ENCODE measurements around the gene CTDP1. TPM values are rescaled to one million over a fixed set of nuclear protein-coding genes. Genes with fewer than 3 reads are reported as not detected.

Gene CTDP1
- total RNA-seq, 3 donors from 2014 or later: 15.0 to 21.0 (median 19.9) TPM

DNA sequence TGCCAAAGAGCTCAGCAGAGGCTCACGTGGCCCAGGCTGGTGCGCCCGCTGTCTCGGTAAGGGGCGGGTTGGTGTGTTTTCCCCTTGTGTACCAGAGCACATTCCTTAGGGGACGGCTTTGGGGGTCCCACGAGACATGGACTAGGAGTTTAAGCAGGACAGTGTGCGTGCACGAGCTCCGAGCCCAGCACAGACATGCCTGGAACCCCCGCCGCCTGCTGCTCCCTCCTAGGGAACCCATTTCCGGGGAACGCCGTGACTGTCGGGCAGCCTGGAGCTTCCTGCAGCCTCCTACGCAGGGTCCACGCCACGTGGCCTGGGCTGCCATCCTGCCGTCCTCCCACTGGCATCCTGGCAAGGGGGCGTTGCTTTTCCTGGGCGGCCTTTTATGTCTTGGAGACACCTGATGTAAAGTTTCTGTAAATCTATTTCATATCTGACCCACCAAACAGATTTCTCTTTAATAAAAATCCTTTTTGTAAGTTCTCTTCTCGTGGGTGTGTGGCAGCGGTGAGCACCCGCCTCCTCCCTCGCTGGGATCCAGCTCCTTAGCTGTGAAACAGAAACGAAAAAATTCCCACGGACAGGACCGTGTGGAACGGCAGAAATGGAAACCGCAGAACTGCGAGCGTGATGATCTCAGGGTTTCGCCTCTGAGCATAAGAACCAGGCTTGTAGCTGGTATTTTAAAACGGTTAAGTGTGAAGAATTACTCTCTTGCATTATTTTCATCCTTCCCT, 74.6 kb downstream of the CTDP1 start:
- Histone ChIP-seq H3K36me3 (no peaks in the 10 kb centered on the region), H3K4me3 (no peak overlapping the region), H3K27me3 (no peaks in the 10 kb centered on the region), H3K27ac (no peak overlapping the region), H3K4me1 (no peaks in the 10 kb centered on the region), H3K9me3 (no peaks in the 10 kb centered on the region)
- TF ChIP-seq, protein P1, sequence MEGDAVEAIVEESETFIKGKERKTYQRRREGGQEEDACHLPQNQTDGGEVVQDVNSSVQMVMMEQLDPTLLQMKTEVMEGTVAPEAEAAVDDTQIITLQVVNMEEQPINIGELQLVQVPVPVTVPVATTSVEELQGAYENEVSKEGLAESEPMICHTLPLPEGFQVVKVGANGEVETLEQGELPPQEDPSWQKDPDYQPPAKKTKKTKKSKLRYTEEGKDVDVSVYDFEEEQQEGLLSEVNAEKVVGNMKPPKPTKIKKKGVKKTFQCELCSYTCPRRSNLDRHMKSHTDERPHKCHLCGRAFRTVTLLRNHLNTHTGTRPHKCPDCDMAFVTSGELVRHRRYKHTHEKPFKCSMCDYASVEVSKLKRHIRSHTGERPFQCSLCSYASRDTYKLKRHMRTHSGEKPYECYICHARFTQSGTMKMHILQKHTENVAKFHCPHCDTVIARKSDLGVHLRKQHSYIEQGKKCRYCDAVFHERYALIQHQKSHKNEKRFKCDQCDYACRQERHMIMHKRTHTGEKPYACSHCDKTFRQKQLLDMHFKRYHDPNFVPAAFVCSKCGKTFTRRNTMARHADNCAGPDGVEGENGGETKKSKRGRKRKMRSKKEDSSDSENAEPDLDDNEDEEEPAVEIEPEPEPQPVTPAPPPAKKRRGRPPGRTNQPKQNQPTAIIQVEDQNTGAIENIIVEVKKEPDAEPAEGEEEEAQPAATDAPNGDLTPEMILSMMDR (IDR thresholded peaks at IDR 0.05): no peak
- TF ChIP-seq POLR2AphosphoS5 (IDR thresholded peaks at IDR 0.05) (no peak), POLR2A (IDR thresholded peaks at IDR 0.05) (no peak)
- intact Hi-C loops (cut with DNase I; ENCODE audit: low total_unique reads): no loop called here
- no peak for DNase-seq (ENCODE audit: low spot score in 2 of 2)

DNA sequence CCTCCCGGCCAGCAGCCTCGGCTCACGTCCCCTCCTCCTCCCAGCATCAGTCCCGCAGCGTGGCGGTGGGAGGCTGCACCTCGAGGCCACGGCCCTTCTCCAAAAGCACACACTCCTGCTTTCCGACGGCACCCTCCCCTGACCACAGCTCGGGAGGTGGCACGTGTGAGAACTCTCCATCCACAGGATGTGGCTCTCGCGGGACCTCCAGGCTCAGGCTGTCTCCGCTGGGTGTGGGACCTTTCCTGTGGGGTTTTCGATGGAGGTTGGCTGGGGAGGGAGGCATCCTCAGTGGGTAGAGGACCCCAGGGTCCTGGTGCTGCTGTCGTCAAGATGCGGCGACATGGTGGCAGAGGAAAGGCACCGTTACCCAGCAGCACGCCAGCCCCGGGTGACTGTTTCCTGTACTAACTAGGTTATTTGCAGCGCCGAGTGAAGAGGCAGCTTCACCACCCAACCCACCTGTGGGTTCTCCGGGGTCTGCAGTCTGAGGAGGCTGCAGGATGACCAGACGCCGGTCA, 75.3 kb downstream of the CTDP1 start:
- Histone ChIP-seq H3K4me3 (no peak overlapping the region), H3K4me1 (no peaks in the 10 kb centered on the region), H3K27ac (no peak overlapping the region), H3K27me3 (no peaks in the 10 kb centered on the region), H3K9me3 (no peaks in the 10 kb centered on the region), H3K36me3 (no peaks in the 10 kb centered on the region)
- TF ChIP-seq, protein P1 (IDR thresholded peaks at IDR 0.05): no peak
- no peak for TF ChIP-seq POLR2AphosphoS5 (IDR thresholded peaks at IDR 0.05)
- no peak for TF ChIP-seq POLR2A (IDR thresholded peaks at IDR 0.05)
- peak in 1 of 2 donors; percentile 30 for DNase-seq (ENCODE audit: low spot score in 2 of 2)
- intact Hi-C loops (cut with DNase I; ENCODE audit: low total_unique reads): no loop called here

DNA sequence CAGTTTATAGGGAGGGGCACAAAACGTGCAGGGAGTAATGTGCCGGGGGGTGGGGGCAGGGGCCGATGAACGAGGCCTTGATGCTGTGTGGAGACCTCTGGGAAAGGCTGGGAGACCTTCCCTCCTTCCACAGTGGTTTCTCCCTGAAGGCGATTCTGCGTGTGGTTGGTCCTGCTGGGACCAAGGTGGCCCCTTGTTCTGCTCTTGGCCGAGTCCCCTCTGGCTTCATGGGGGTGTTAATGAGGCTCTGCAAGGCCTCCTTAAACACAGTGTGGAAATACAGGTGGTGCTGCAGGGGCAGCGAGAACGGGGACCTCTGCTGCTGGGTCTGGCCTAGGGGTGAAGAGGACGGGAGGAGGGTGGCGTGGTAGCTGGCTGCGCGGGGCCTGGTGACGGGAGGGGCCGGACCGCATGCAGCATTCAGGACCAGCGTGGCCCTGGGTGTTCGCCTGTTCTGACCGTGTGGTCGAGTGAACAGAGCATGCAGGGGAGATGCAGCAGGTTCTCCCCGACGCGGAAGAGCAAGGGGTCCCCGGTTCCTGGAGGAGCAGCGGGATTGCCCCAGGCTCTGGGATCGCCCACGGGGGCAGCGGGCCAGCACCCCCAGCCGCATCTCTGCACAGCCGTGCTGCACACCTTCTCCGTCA, 76.0 kb downstream of the CTDP1 start:
- Histone ChIP-seq H3K36me3 (no peaks in the 10 kb centered on the region), H3K27ac (no peak overlapping the region), H3K4me1 (no peaks in the 10 kb centered on the region), H3K27me3 (no peaks in the 10 kb centered on the region), H3K4me3 (no peak overlapping the region), H3K9me3 (no peaks in the 10 kb centered on the region)
- intact Hi-C loops (cut with DNase I; ENCODE audit: low total_unique reads): no loop called here
- TF ChIP-seq, protein P1 (IDR thresholded peaks at IDR 0.05): no peak
- TF ChIP-seq POLR2A (IDR thresholded peaks at IDR 0.05) (no peak), POLR2AphosphoS5 (IDR thresholded peaks at IDR 0.05) (no peak)
- DNase-seq (ENCODE audit: low spot score in 2 of 2): peak in 1 of 2 donors; percentile 43

DNA sequence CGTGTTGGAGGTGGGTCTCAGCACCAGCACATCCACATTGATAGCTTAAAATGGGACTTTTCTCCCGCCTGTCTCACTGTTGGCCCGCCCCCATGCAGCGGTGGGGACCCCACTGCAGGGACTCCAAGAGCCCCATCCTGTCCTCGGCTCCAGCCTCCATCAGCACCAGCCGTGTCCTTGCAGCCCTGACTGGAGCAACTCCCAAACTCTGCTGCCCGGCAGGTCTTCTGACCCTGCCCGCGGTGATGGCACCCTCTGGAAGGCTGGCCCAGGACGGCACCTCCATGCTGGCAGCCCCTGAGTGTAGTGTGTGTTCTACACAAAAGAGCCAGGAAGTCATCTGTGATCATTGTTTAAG, 76.5 kb downstream of the CTDP1 start:
- Histone ChIP-seq H3K36me3 (no peaks in the 10 kb centered on the region), H3K4me3 (no peak overlapping the region), H3K27me3 (no peaks in the 10 kb centered on the region), H3K27ac (no peak overlapping the region), H3K4me1 (no peaks in the 10 kb centered on the region), H3K9me3 (no peaks in the 10 kb centered on the region)
- peak in 1 of 2 donors; percentile 39 for DNase-seq (ENCODE audit: low spot score in 2 of 2)
- intact Hi-C loops (cut with DNase I; ENCODE audit: low total_unique reads): no loop called here
- TF ChIP-seq POLR2A (IDR thresholded peaks at IDR 0.05) (no peak), POLR2AphosphoS5 (IDR thresholded peaks at IDR 0.05) (no peak)
- TF ChIP-seq, protein P1 (IDR thresholded peaks at IDR 0.05): no peak

- no peak overlapping the region for H3K27ac ChIP-seq
- no peaks in the 10 kb centered on the region for H3K9me3 ChIP-seq
- intact Hi-C loops (cut with DNase I; ENCODE audit: low total_unique reads): no loop called here
- no peak overlapping the region for H3K4me3 ChIP-seq
- no peaks in the 10 kb centered on the region for H3K27me3 ChIP-seq
- peak in 1 of 2 donors; percentile 33 for DNase-seq (ENCODE audit: low spot score in 2 of 2)
- TF ChIP-seq POLR2AphosphoS5 (IDR thresholded peaks at IDR 0.05): no peak
- no peak for TF ChIP-seq POLR2A (IDR thresholded peaks at IDR 0.05)
- TF ChIP-seq, protein P1 (IDR thresholded peaks at IDR 0.05): no peak
- no peaks in the 10 kb centered on the region for H3K4me1 ChIP-seq
- no peaks in the 10 kb centered on the region for H3K36me3 ChIP-seq
These were observed 77.2 kb downstream of the CTDP1 start for GRCh38 chr18:79756826-79757225.
